Kasumi-1 (cell line): ENCODE results near the gene SNRPA.

Experiments
- DNase-seq, 2 experiments: peaks; one replicate each; lab custom pipeline; 2025; lab: John Stamatoyannopoulos, UW

The SNRPA gene

GRCh38 chr19:40750874-40751537, at the start of gene SNRPA:
Gene SNRPA, plus strand, starts transcription at chr19:40751203. Its CDS starts 206 bp downstream, at chr19:40751409.
- peak; percentile 96 to 97 for DNase-seq

GRCh38 chr19:40701758-40702157, 49.2 kb upstream of the SNRPA start:
- DNase-seq, result no peak

GRCh38 chr19:40702337-40703012, 48.5 kb upstream of the SNRPA start:
- DNase-seq, result peak; percentile 30 to 34

GRCh38 chr19:40703029-40703755, 47.8 kb upstream of the SNRPA start:
- DNase-seq, result no peak

GRCh38 chr19:40704491-40705361, 46.3 kb upstream of the SNRPA start:
- no peak for DNase-seq

GRCh38 chr19:40705362-40705651, 45.7 kb upstream of the SNRPA start:
- DNase-seq, result no peak

- DNase-seq, result no peak
These were observed 44.9 kb upstream of the SNRPA start for GRCh38 chr19:40705950-40706619.

GRCh38 chr19:40707615-40708014, 43.4 kb upstream of the SNRPA start:
- no peak for DNase-seq

- DNase-seq, result no peak
These were observed 41.2 kb upstream of the SNRPA start for GRCh38 chr19:40709817-40710216.

GRCh38 chr19:40713939-40714338, 37.1 kb upstream of the SNRPA start:
- no peak for DNase-seq

- DNase-seq, result peak; percentile 91
These were observed 36.3 kb upstream of the SNRPA start for GRCh38 chr19:40714441-40715299.

GRCh38 chr19:40716031-40716481, 34.9 kb upstream of the SNRPA start:
- no peak for DNase-seq

- peak; percentile 88 to 90 for DNase-seq
These were observed 34.3 kb upstream of the SNRPA start, which contains the start of the genes COQ8B and ITPKC for GRCh38 chr19:40716482-40717324. Gene COQ8B, minus strand, starts transcription at chr19:40716886. Its CDS starts 2,254 bp downstream, at chr19:40714632. Gene ITPKC, plus strand, starts transcription at chr19:40717112. Its CDS starts 24 bp downstream, at chr19:40717136.

GRCh38 chr19:40717325-40717879, 33.6 kb upstream of the SNRPA start:
- no peak for DNase-seq

- no peak for DNase-seq
These were observed 32.9 kb upstream of the SNRPA start for GRCh38 chr19:40717880-40718773.

GRCh38 chr19:40718774-40719391, 32.1 kb upstream of the SNRPA start:
- DNase-seq, result no peak

- DNase-seq, result no peak
These were observed 31.5 kb upstream of the SNRPA start for GRCh38 chr19:40719414-40719894.

- DNase-seq, result no peak
These were observed 29.9 kb upstream of the SNRPA start for GRCh38 chr19:40721140-40721486.
